ENCODE results near the gene ARMC9.
"Not testable (repeated sequence)": the region's sequence is repeated elsewhere in the genome, so short reads cannot be mapped to it uniquely, and the experiment has no call there.

Gene ARMC9

GRCh38 chr2:231287696-231288095 lies 89.3 kb downstream of the ARMC9 start:
- no peak for DNase-seq (ENCODE audit: low read depth in 2 of 2)

GRCh38 chr2:231288590-231288989 lies 90.2 kb downstream of the ARMC9 start:
- no peak for DNase-seq (ENCODE audit: low read depth in 2 of 2)

GRCh38 chr2:231290321-231291015 lies 92.0 kb downstream of the ARMC9 start:
- no peak for DNase-seq (ENCODE audit: low read depth in 2 of 2)

GRCh38 chr2:231292472-231293134 lies 94.2 kb downstream of the ARMC9 start:
- no peak for DNase-seq (ENCODE audit: low read depth in 2 of 2)

GRCh38 chr2:231293163-231293562 lies 94.7 kb downstream of the ARMC9 start:
- DNase-seq (ENCODE audit: low read depth in 2 of 2): no peak

GRCh38 chr2:231294116-231294515 lies 95.7 kb downstream of the ARMC9 start:
- no peak for DNase-seq (ENCODE audit: low read depth in 2 of 2)

- no peak for DNase-seq (ENCODE audit: low read depth in 2 of 2)
Measured at GRCh38 chr2:231294571-231295362, 96.3 kb downstream of the ARMC9 start.

GRCh38 chr2:231295363-231295655 lies 96.9 kb downstream of the ARMC9 start:
- DNase-seq (ENCODE audit: low read depth in 2 of 2): no peak

- DNase-seq (ENCODE audit: low read depth in 2 of 2): no peak
Measured at GRCh38 chr2:231296401-231296974, 98.1 kb downstream of the ARMC9 start.

GRCh38 chr2:231297108-231297908 lies 98.9 kb downstream of the ARMC9 start:
- no peak for DNase-seq (ENCODE audit: low read depth in 2 of 2)

GRCh38 chr2:231298091-231298490 lies 99.7 kb downstream of the ARMC9 start:
- DNase-seq (ENCODE audit: low read depth in 2 of 2): no peak

GRCh38 chr2:231299267-231299666 lies 100.8 kb downstream of the ARMC9 start:
- no peak for DNase-seq (ENCODE audit: low read depth in 2 of 2)

GRCh38 chr2:231300020-231300721 lies 101.7 kb downstream of the ARMC9 start:
- DNase-seq (ENCODE audit: low read depth in 2 of 2): no peak

GRCh38 chr2:231300722-231301076 lies 102.3 kb downstream of the ARMC9 start:
- DNase-seq (ENCODE audit: low read depth in 2 of 2): no peak

- DNase-seq (ENCODE audit: low read depth in 2 of 2): not testable (repeated sequence)
Measured at GRCh38 chr2:231304259-231304658, 105.8 kb downstream of the ARMC9 start.

GRCh38 chr2:231305221-231305620 lies 106.8 kb downstream of the ARMC9 start:
- DNase-seq (ENCODE audit: low read depth in 2 of 2): no peak

GRCh38 chr2:231306791-231307393 lies 108.5 kb downstream of the ARMC9 start:
- DNase-seq (ENCODE audit: low read depth in 2 of 2): no peak

- no peak for DNase-seq (ENCODE audit: low read depth in 2 of 2)
Measured at GRCh38 chr2:231308219-231308618, 109.8 kb downstream of the ARMC9 start.

- no peak for DNase-seq (ENCODE audit: low read depth in 2 of 2)
Measured at GRCh38 chr2:231308631-231309428, 110.4 kb downstream of the ARMC9 start.

- DNase-seq (ENCODE audit: low read depth in 2 of 2): no peak
Measured at GRCh38 chr2:231312066-231312465, 113.6 kb downstream of the ARMC9 start.

Data from stimulated activated CD4-positive, alpha-beta T cell treated with anti-CD3 and anti-CD28 coated beads, Interleukin-15, amount 100 ng/mL, for 48 hours (primary cell).